ENCODE results near the gene PTPN13. TPM values are rescaled to one million over a fixed set of nuclear protein-coding genes. Genes with fewer than 3 reads are reported as not detected.
A peak's percentile ranks its signal among the peaks of the same experiment; 100 is the strongest.

The PTPN13 gene
- total and polyA plus RNA-seq, 8 donors = 1.9 to 9.1 (median 6.7) TPM

- Histone ChIP-seq H3K27me3 (no peaks in the 10 kb centered on the region), H3K27ac (no peak overlapping the region), H3K36me3 (no peaks in the 10 kb centered on the region), H3K9me3 (no peaks in the 10 kb centered on the region), H3K4me1 (no peaks in the 10 kb centered on the region), H3K4me3 (no peak overlapping the region)
- TF ChIP-seq, protein P1, sequence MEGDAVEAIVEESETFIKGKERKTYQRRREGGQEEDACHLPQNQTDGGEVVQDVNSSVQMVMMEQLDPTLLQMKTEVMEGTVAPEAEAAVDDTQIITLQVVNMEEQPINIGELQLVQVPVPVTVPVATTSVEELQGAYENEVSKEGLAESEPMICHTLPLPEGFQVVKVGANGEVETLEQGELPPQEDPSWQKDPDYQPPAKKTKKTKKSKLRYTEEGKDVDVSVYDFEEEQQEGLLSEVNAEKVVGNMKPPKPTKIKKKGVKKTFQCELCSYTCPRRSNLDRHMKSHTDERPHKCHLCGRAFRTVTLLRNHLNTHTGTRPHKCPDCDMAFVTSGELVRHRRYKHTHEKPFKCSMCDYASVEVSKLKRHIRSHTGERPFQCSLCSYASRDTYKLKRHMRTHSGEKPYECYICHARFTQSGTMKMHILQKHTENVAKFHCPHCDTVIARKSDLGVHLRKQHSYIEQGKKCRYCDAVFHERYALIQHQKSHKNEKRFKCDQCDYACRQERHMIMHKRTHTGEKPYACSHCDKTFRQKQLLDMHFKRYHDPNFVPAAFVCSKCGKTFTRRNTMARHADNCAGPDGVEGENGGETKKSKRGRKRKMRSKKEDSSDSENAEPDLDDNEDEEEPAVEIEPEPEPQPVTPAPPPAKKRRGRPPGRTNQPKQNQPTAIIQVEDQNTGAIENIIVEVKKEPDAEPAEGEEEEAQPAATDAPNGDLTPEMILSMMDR (IDR thresholded peaks at IDR 0.05) = no peak
- no peak for ATAC-seq
- DNase-seq = no peak
- intact Hi-C loops (cut with DNase I) = no loop called here
- WGBS, 2 donors = 74 to 82% methylated on average over 5 of the region's 5 CpGs
- no peak for FAIRE-seq
Observed at GRCh38 chr4:86837691-86838503, 243.8 kb downstream of the PTPN13 start.

- no peak overlapping the region for H3K4me3 ChIP-seq
- H3K27me3 ChIP-seq = no peaks in the 10 kb centered on the region
- H3K9me3 ChIP-seq = no peaks in the 10 kb centered on the region
- WGBS, 2 donors = 82 to 93% methylated on average over 1 of the region's 1 CpG
- intact Hi-C loops (cut with DNase I) = no loop called here
- TF ChIP-seq, protein P1 (IDR thresholded peaks at IDR 0.05) = no peak
- ATAC-seq (no peak), FAIRE-seq (no peak), DNase-seq (no peak)
- no peak overlapping the region for H3K27ac ChIP-seq
- H3K36me3 ChIP-seq = no peaks in the 10 kb centered on the region
- H3K4me1 ChIP-seq = no peaks in the 10 kb centered on the region
Observed at GRCh38 chr4:86840858-86841257, 246.7 kb downstream of the PTPN13 start.

DNA sequence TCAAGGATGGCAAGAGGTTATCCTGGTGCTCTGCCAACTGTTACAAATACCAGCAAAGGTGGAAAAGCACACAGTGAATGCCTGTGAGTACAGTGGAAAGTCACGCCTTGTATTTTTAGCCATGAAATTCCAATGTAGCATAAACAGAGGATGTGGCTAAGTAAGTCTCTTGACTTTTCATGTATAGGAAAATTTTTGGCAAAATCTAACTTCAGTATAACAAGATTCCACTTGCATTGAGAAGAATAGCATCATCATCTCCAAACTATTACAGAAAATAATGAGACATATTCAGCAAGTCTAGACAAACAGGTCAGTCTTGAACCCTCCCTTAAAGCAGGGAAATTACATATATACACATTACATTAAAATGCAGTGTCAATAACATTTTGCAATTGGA, 247.2 kb downstream of the PTPN13 start:
- intact Hi-C loops (cut with DNase I) = no loop called here
- Histone ChIP-seq H3K27me3 (no peaks in the 10 kb centered on the region), H3K27ac (no peak overlapping the region), H3K9me3 (no peaks in the 10 kb centered on the region), H3K36me3 (no peaks in the 10 kb centered on the region), H3K4me1 (no peaks in the 10 kb centered on the region), H3K4me3 (no peak overlapping the region)
- TF ChIP-seq, protein P1 (IDR thresholded peaks at IDR 0.05) = no peak
- WGBS, 2 donors = 92 to 94% methylated on average over 1 of the region's 1 CpG
- FAIRE-seq (no peak), DNase-seq (no peak), ATAC-seq (no peak)

DNA sequence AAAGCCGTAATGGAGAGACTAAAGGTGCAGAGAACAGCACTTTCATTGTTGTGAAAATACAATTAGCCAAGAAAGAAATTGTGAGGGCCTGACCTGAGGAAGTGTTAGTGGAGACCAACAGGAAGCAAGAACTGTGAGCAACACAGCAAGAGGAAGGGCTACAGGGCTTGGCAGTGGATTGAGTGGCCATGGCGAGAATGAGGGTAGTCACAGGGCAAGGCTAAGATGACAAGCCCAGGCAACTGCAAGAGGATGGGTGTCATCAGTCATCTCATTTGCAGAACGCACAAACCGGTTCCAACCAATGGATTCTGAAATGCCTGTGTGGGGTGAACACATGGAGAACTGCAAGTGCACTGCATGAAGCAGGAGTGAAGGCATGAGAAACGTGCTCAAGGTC, 251.5 kb downstream of the PTPN13 start:
- ATAC-seq (no peak), FAIRE-seq (no peak), DNase-seq (no peak)
- WGBS, 2 donors = 74 to 78% methylated on average over 5 of the region's 5 CpGs
- H3K9me3 ChIP-seq = no peaks in the 10 kb centered on the region
- intact Hi-C loops (cut with DNase I) = no loop called here
- H3K4me1 ChIP-seq = no peaks in the 10 kb centered on the region
- H3K27ac ChIP-seq = no peak overlapping the region
- H3K36me3 ChIP-seq = no peaks in the 10 kb centered on the region
- H3K27me3 ChIP-seq = no peaks in the 10 kb centered on the region
- TF ChIP-seq, protein P1 (IDR thresholded peaks at IDR 0.05) = no peak
- no peak overlapping the region for H3K4me3 ChIP-seq

DNA sequence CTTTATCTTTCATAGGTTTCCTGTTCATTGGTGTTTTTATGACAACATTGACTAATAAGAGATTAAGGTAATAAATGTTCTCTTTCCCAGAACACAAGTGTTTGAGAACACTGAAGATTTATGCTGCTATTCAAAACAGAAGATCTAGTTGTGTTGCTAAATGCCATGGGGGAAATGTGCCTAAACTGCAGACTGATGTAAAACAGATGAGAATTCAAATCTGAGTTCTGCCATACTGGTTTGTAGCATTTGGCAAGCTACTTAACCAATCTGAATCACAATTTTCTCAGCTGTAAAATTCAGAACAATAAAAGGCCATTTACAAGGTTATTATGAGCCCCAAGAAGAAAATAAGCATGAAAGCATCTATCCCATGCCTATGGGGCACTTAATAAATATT, 252.8 kb downstream of the PTPN13 start:
- no peak overlapping the region for H3K27ac ChIP-seq
- DNase-seq = no peak
- H3K36me3 ChIP-seq = no peaks in the 10 kb centered on the region
- TF ChIP-seq, protein P1 (IDR thresholded peaks at IDR 0.05) = no peak
- no peaks in the 10 kb centered on the region for H3K9me3 ChIP-seq
- peak in 1 of 4 donors; percentile 31 for ATAC-seq
- intact Hi-C loops (cut with DNase I) = no loop called here
- no peak for FAIRE-seq
- no peak overlapping the region for H3K4me3 ChIP-seq
- H3K4me1 ChIP-seq = no peaks in the 10 kb centered on the region
- no peaks in the 10 kb centered on the region for H3K27me3 ChIP-seq
